Endodermal cell (in vitro differentiated cells): ENCODE results near the gene BTG4. TPM values are rescaled to one million over a fixed set of nuclear protein-coding genes. Genes with fewer than 3 reads are reported as not detected.

Experiments used
- DNase-seq: peaks from one replicate; pipeline ENCODE4 v3.0.0-alpha.2; 2017
- H3K27ac ChIP-seq: 2 replicates; pipeline ENCODE4 v1.5.1; 2013; ENCODE audit warnings: mild to moderate bottlenecking, low read depth, low read length, moderate library complexity
- H3K27me3 ChIP-seq: 2 replicates; pipeline ENCODE4 v1.6.1; 2013; ENCODE audit warnings: mild to moderate bottlenecking, low read length, moderate library complexity; ENCODE audit not compliant: insufficient read depth, control insufficient read depth, poor library complexity, severe bottlenecking
- H3K36me3 ChIP-seq: 2 replicates; pipeline ENCODE4 v1.7.0; 2013; ENCODE audit warnings: mild to moderate bottlenecking, low read length, moderate library complexity; ENCODE audit not compliant: control insufficient read depth, insufficient read depth
- H3K4me1 ChIP-seq: one replicate; pipeline ENCODE4 v1.7.0; 2013; ENCODE audit warnings: low read length; ENCODE audit not compliant: control insufficient read depth, insufficient read depth
- H3K4me3 ChIP-seq: 2 replicates; pipeline ENCODE4 v1.5.1; 2013; ENCODE audit warnings: mild to moderate bottlenecking, low read length, moderate library complexity
- H3K9ac ChIP-seq: 2 replicates; pipeline ENCODE4 v1.6.1; 2013; ENCODE audit warnings: mild to moderate bottlenecking, low read length, moderate library complexity; ENCODE audit not compliant: poor library complexity, severe bottlenecking; ENCODE audit errors: extremely low read depth
- H3K9me3 ChIP-seq: 2 replicates; pipeline ENCODE4 v1.6.1; 2013; ENCODE audit warnings: mild to moderate bottlenecking, low read length, moderate library complexity; ENCODE audit not compliant: control insufficient read depth
- H3K27ac Mint-ChIP-seq: 2 replicates; pipeline ENCODE4 v1.8.0; 2020; ENCODE audit warnings: mixed read lengths
- H3K27me3 Mint-ChIP-seq: 2 replicates; pipeline ENCODE4 v1.8.0; 2021; ENCODE audit warnings: mild to moderate bottlenecking, mixed read lengths; ENCODE audit not compliant: insufficient read depth
- H3K36me3 Mint-ChIP-seq: 2 replicates; pipeline ENCODE4 v1.8.0; 2020; ENCODE audit warnings: low read depth, mixed read lengths
- H3K4me1 Mint-ChIP-seq: 2 replicates; pipeline ENCODE4 v1.8.0; 2020; ENCODE audit warnings: mixed read lengths
- H3K4me3 Mint-ChIP-seq: 2 replicates; pipeline ENCODE4 v1.8.0; 2020; ENCODE audit warnings: mild to moderate bottlenecking, moderate library complexity, mixed read lengths
- H3K9me3 Mint-ChIP-seq: 2 replicates; pipeline ENCODE4 v1.8.0; 2020; ENCODE audit warnings: mild to moderate bottlenecking, mixed read lengths
- WGBS, 2 experiments: methylation state at CpG; one replicate each; pipeline versions ENCODE4 v1.1.5 to v1.1.7; 2013; ENCODE audit warnings: missing lambda C conversion rate in 2 of 2, mixed read lengths in 1 of 2; ENCODE audit not compliant: insufficient coverage in 1 of 2, insufficient read length in 1 of 2; 5-methylcytosine and 5-hydroxymethylcytosine counted together
- total RNA-seq, 2 donors: library from RNA; stranded (reverse); fragmentation: NEBNext Ultra II Directional in 1 of 2; extraction: Animal tissue kit (Norgen Biotek cat#: 25700) in 1 of 2; gene quantifications; 2 replicates in 1 of 2; 3 replicates in 1 of 2; pipeline ENCODE4 v1.2.1, GENCODE V29; 2021
- TF ChIP-seq, protein P1 (sequence below): fragments of 200-600 bp; sonication (generic); conservative IDR thresholded peaks from 2 replicates; pipeline ENCODE4 v1.5.0; 2021; ENCODE audit warnings: antibody characterized with exemption, mild to moderate bottlenecking

BTG4 gene
- total RNA-seq, 2 donors from 2014 or later = not detected

DNA sequence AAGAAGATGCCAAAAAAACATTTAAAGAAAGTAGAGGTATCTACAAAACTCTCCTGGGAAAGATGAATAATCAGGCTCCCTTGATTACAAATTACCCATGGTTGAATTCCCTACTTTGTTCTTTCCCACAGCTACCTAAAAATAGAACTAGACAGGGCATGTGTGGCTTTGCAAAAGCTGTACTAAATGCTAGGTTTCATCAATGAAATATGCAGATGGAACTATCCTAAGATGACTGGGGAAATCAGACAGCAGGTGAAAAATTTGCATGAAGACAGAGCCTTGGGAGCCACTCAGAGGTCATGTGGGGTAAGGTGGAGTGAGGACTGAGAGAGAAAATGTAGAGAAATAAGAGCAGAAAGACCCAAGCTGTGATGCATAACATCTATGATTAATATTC is 43.1 kb upstream of the BTG4 start:
- H3K27me3 ChIP-seq = peaks cover 12% of the 10 kb centered on the region
- no peak overlapping the region for H3K4me3 ChIP-seq
- DNase-seq = no peak
- H3K27ac Mint-ChIP-seq = no peak overlapping the region
- no peak overlapping the region for H3K4me3 Mint-ChIP-seq
- H3K27ac ChIP-seq = no peak overlapping the region
- H3K27me3 Mint-ChIP-seq = peaks cover 6% of the 10 kb centered on the region
- no peaks in the 10 kb centered on the region for H3K4me1 ChIP-seq
- H3K36me3 ChIP-seq = no peaks in the 10 kb centered on the region
- TF ChIP-seq, protein P1, sequence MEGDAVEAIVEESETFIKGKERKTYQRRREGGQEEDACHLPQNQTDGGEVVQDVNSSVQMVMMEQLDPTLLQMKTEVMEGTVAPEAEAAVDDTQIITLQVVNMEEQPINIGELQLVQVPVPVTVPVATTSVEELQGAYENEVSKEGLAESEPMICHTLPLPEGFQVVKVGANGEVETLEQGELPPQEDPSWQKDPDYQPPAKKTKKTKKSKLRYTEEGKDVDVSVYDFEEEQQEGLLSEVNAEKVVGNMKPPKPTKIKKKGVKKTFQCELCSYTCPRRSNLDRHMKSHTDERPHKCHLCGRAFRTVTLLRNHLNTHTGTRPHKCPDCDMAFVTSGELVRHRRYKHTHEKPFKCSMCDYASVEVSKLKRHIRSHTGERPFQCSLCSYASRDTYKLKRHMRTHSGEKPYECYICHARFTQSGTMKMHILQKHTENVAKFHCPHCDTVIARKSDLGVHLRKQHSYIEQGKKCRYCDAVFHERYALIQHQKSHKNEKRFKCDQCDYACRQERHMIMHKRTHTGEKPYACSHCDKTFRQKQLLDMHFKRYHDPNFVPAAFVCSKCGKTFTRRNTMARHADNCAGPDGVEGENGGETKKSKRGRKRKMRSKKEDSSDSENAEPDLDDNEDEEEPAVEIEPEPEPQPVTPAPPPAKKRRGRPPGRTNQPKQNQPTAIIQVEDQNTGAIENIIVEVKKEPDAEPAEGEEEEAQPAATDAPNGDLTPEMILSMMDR = no peak
- peaks cover 13% of the 10 kb centered on the region for H3K9me3 ChIP-seq
- peaks cover 17% of the 10 kb centered on the region for H3K9me3 Mint-ChIP-seq
- H3K4me1 Mint-ChIP-seq = peaks cover under 1% of the 10 kb centered on the region
- no peak overlapping the region for H3K9ac ChIP-seq
- H3K36me3 Mint-ChIP-seq = peaks cover 2% of the 10 kb centered on the region

DNA sequence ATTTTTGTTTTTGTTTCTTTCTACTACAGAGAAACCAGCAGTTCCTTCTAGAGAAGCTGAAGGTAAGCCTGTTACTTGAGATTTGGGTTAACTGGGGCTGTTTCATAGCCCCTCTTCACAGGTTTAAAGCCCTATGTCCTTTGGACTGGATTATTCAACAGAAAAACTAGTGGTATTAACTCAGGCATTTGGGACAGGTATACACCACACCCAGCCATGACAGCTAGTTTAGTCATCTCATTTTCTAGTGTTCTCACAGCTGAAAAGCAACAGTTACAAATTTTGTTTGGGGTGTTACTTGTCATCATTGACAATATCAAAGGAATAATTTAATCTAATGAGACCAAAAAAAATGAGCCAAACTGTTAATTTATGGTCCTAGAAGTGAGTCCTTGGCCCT is 42.3 kb upstream of the BTG4 start:
- Histone ChIP-seq H3K27ac (no peak overlapping the region), H3K36me3 (no peaks in the 10 kb centered on the region), H3K27me3 (peaks cover 12% of the 10 kb centered on the region), H3K9me3 (peaks cover 13% of the 10 kb centered on the region), H3K9ac (no peak overlapping the region), H3K4me3 (no peak overlapping the region), H3K4me1 (no peaks in the 10 kb centered on the region)
- H3K27me3 Mint-ChIP-seq = peaks cover 8% of the 10 kb centered on the region
- H3K27ac Mint-ChIP-seq = no peak overlapping the region
- peaks cover 3% of the 10 kb centered on the region for H3K4me1 Mint-ChIP-seq
- H3K4me3 Mint-ChIP-seq = no peak overlapping the region
- H3K36me3 Mint-ChIP-seq = peaks cover 2% of the 10 kb centered on the region
- no peak for DNase-seq
- TF ChIP-seq, protein P1 = no peak
- peaks cover 17% of the 10 kb centered on the region for H3K9me3 Mint-ChIP-seq

DNA sequence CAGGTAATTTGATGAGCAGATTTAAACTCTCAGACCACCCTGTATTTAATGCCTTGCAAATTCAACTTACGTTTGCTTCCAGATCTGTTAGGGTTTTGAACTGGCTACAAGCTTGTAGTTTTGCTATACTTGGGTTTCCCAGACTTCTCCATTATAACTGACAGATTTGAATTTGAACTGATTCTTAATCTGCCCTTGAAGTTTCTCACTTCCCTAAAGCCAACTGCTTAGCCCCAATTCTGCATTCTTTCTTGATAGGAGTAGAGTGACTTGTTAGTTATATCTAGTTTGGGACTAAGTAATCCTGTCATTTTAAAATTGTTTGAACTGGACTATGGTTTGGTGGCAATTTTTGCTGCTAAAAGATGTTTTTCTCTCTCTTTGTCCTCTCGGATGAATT is 38.1 kb upstream of the BTG4 start:
- Mint-ChIP-seq H3K27ac (no peak overlapping the region), H3K27me3 (peaks cover 32% of the 10 kb centered on the region), H3K4me3 (no peak overlapping the region), H3K36me3 (no peaks in the 10 kb centered on the region), H3K4me1 (peaks cover 3% of the 10 kb centered on the region), H3K9me3 (peaks cover 1% of the 10 kb centered on the region)
- Histone ChIP-seq H3K4me3 (no peak overlapping the region), H3K36me3 (no peaks in the 10 kb centered on the region), H3K9ac (no peak overlapping the region), H3K27ac (no peak overlapping the region), H3K4me1 (no peaks in the 10 kb centered on the region), H3K27me3 (peaks cover 29% of the 10 kb centered on the region), H3K9me3 (peaks cover 1% of the 10 kb centered on the region)
- no peak for DNase-seq
- TF ChIP-seq, protein P1 = no peak
- 79 to 91% methylated on average over 2 of the region's 2 CpGs for WGBS, 2 experiments
